SU-DHL-6 (cell line): Measurements from ENCODE around the gene LYRM7.

Experiments used
- CTCF ChIP-seq: fragments of 200-600 bp; sonication (generic); IDR thresholded peaks from one replicate; pipeline ENCODE4 v1.5.1; 2017; ENCODE audit warnings: antibody characterized with exemption, mild to moderate bottlenecking, low read length, moderate library complexity; ENCODE audit not compliant: insufficient read depth, poor library complexity, severe bottlenecking
- EZH2phosphoT487 ChIP-seq: fragments of 200-600 bp; sonication (generic), shearing (Covaris generic); conservative IDR thresholded peaks from 2 replicates; pipeline ENCODE4 v1.6.1; 2018; ENCODE audit warnings: mild to moderate bottlenecking, antibody characterized with exemption, low read length, moderate library complexity, mixed read lengths

GRCh38 chr5:131129306-131129705 lies 41.4 kb upstream of the LYRM7 start:
- no peak for TF ChIP-seq CTCF
- TF ChIP-seq EZH2phosphoT487: no peak
